Activated T-helper 1 cell treated with Interleukin-2 at 50 U/mL for 16 hours (primary cell): Measurements from ENCODE around the gene PDE9A.
A peak's percentile ranks its signal among the peaks of the same experiment; 100 is the strongest.
"Not testable (repeated sequence)": the region's sequence is repeated elsewhere in the genome, so short reads cannot be mapped to it uniquely, and the experiment has no call there.

Experiments
- DNase-seq: peaks from one replicate; pipeline ENCODE4 v3.0.0-alpha.2; 2020; ENCODE audit warnings: low read depth

PDE9A gene

GRCh38 chr21:42799516-42799915 lies 146.1 kb downstream of the PDE9A start:
- DNase-seq: no peak

GRCh38 chr21:42799948-42800347 lies 146.5 kb downstream of the PDE9A start:
- DNase-seq: no peak

- DNase-seq: not testable (repeated sequence)
These were observed 148.2 kb downstream of the PDE9A start for GRCh38 chr21:42801616-42802015.

GRCh38 chr21:42806509-42807140 lies 153.2 kb downstream of the PDE9A start:
- no peak for DNase-seq

GRCh38 chr21:42807293-42807895 lies 154.0 kb downstream of the PDE9A start:
- not testable (repeated sequence) for DNase-seq

GRCh38 chr21:42807938-42808613 lies 154.7 kb downstream of the PDE9A start:
- DNase-seq: no peak

- DNase-seq: no peak
These were observed 155.8 kb downstream of the PDE9A start for GRCh38 chr21:42809171-42809570.

- DNase-seq: no peak
These were observed 156.4 kb downstream of the PDE9A start for GRCh38 chr21:42809577-42810475.

GRCh38 chr21:42811960-42812359 lies 158.5 kb downstream of the PDE9A start:
- no peak for DNase-seq

- not testable (repeated sequence) for DNase-seq
These were observed 159.3 kb downstream of the PDE9A start for GRCh38 chr21:42812528-42813241.

GRCh38 chr21:42815217-42815616 lies 161.8 kb downstream of the PDE9A start:
- no peak for DNase-seq

- peak; percentile 49 for DNase-seq
These were observed 164.9 kb downstream of the PDE9A start for GRCh38 chr21:42818328-42818749.

- no peak for DNase-seq
These were observed 166.6 kb downstream of the PDE9A start for GRCh38 chr21:42819861-42820615.

- no peak for DNase-seq
These were observed 167.4 kb downstream of the PDE9A start for GRCh38 chr21:42820616-42821465.
